Measurements from ENCODE around the gene HGS.

DNA sequence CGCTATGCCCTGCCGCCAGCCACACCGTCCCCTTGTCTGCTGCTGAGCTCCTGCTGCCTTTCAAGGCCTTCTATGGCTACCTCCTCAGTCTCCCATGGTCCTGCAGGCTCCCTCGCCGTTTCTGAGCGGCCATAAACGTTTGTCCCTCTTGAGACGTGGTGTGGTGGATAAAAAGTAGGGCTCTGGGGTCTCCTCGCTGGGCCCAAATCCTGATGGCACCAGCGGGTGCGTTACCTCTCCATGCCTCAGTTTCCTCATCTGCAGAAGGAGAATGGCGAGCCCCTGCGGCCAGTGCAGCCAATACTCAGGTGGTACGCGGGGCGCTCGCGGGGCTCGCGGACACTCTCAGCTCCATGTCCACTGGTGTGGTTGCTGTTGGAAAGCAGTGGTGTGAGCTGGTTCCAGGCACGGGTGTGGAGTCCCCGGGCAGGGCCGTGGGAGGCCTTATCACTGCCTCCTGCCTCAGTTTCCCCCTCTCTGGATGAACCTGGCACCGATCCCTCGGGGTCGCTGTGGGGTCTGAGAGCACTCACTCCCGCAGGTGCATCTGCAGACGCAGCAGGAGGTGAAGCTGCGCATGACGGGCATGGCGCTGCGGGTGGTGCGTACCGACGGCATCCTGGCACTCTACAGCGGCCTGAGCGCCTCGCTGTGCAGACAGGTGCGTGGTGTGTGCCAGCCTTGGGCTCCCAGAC, 30.7 kb downstream of the HGS start:
- TF ChIP-seq ZNF274 (IDR thresholded peaks at IDR 0.05; ENCODE audit: low read depth, low read length) (no peak), YY1 (IDR thresholded peaks at IDR 0.05; ENCODE audit: insufficient read depth, insufficient read length) (no peak), SUZ12 (IDR thresholded peaks at IDR 0.05; ENCODE audit: extremely low read depth, insufficient read depth, insufficient read length) (no peak)

Data from NT2/D1 (cell line).